Lower leg skin (tissue), 3 donors: ENCODE measurements around the gene SLC45A3.

Source experiments
- CTCF ChIP-seq, 3 donors: fragments of 450-650 bp; IDR thresholded peaks; one replicate each; pipeline ENCODE4 v1.5.1; 2016; ENCODE audit warnings: antibody characterized with exemption in 3 of 3, mild to moderate bottlenecking in 3 of 3, moderate library complexity in 2 of 3
- POLR2A ChIP-seq, 2 donors: fragments of 450-650 bp; IDR thresholded peaks; one replicate each; pipeline ENCODE4 v1.6.1; 2016 to 2017; ENCODE audit warnings: antibody characterized with exemption in 2 of 2, mild to moderate bottlenecking in 1 of 2, moderate library complexity in 1 of 2

GRCh38 chr1:205687242-205687641 lies 6.9 kb upstream of the SLC45A3 start:
- no peak for TF ChIP-seq CTCF (IDR thresholded peaks at IDR 0.05)
- TF ChIP-seq POLR2A (IDR thresholded peaks at IDR 0.05): no peak
